Duodenal mucosa (tissue), 2 donors: ENCODE results near the gene ARHGAP45.
"Not testable (repeated sequence)": the region's sequence is repeated elsewhere in the genome, so short reads cannot be mapped to it uniquely, and the experiment has no call there.

ENCODE experiments used
- H3K27ac ChIP-seq: one replicate; pipeline ENCODE4 v1.7.0; 2013; ENCODE audit warnings: low read depth, low read length
- H3K27me3 ChIP-seq, 2 donors: one replicate each; pipeline ENCODE4 v1.7.0; 2013; ENCODE audit warnings: low read length in 2 of 2, control low read depth in 1 of 2; ENCODE audit not compliant: insufficient read depth in 2 of 2, control insufficient read depth in 1 of 2
- H3K36me3 ChIP-seq, 2 donors: one replicate each; pipeline ENCODE4 v1.7.0; 2013; ENCODE audit warnings: low read length in 2 of 2, control low read depth in 1 of 2; ENCODE audit not compliant: insufficient read depth in 2 of 2, control insufficient read depth in 1 of 2
- H3K4me1 ChIP-seq, 2 donors: one replicate each; pipeline ENCODE4 v1.7.0; 2013; ENCODE audit warnings: low read length in 2 of 2, control low read depth in 1 of 2; ENCODE audit not compliant: insufficient read depth in 2 of 2, control insufficient read depth in 1 of 2
- H3K4me3 ChIP-seq, 2 donors: one replicate each; pipeline ENCODE4 v1.7.0; 2013; ENCODE audit warnings: low read length in 2 of 2, low read depth in 1 of 2
- H3K9ac ChIP-seq, 2 donors: one replicate each; pipeline ENCODE4 v1.7.0; 2013; ENCODE audit warnings: low read length in 2 of 2, low read depth in 1 of 2
- H3K9me3 ChIP-seq, 2 donors: one replicate each; pipeline ENCODE4 v1.7.0; 2013; ENCODE audit warnings: low read length in 2 of 2, control low read depth in 1 of 2; ENCODE audit not compliant: control insufficient read depth in 1 of 2

The ARHGAP45 gene

DNA sequence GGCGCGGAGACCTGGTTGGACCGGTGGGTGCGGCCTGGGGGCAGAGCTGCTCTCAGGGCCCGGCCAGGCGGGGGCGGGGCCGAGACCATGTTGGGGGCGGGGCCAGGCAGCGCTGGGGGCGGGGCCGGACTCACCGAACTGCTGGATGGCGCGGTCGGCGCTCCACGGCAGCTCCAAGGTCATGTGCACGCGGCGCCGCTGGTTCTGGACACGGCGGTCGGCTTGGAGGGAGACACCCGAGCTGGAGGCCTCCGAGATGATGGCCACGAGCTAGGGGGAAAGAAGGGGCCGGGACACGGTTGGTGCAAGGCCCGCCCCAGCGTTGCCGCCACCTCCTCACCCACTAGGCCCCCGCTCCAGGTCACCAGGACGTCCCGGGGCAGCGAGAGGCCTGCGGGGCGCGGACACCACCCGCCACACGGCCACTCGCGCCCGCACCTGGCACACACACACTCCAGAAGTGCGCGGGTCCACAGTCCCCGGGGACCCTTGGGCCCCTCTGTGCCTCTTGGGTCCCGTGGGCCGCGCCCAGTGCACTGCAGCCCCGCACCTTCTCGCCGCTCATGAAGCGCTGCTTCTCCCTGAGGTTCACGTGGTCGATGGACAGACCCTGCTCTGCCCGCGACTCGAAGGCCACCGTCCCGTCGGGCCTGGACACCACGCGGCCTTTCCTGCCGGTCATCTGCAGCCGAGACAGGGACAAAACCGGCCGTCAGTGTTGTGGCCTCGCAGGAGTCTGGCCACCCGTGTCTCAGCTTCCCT lies 45.5 kb downstream of the ARHGAP45 start:
- no peaks in the 10 kb centered on the region for H3K9me3 ChIP-seq
- H3K36me3 ChIP-seq: peaks cover 19 to 55% of the 10 kb centered on the region in 2 donors
- peak overlapping the region; percentile 3 for H3K27ac ChIP-seq
- H3K4me1 ChIP-seq: peaks cover 17 to 18% of the 10 kb centered on the region in 2 donors
- H3K4me3 ChIP-seq: no peak overlapping the region
- H3K27me3 ChIP-seq: no peaks in the 10 kb centered on the region
- H3K9ac ChIP-seq: peak overlapping the region in 1 of 2 donors; percentile 12

- Histone ChIP-seq H3K9ac (peak overlapping the region; percentile 12 to 39), H3K36me3 (peaks cover 19 to 61% of the 10 kb centered on the region in 2 donors), H3K9me3 (no peaks in the 10 kb centered on the region), H3K4me1 (peaks cover 17 to 18% of the 10 kb centered on the region in 2 donors), H3K4me3 (peak overlapping the region in 1 of 2 donors; percentile 40), H3K27me3 (no peaks in the 10 kb centered on the region), H3K27ac (peak overlapping the region; percentile 50)
Observed at GRCh38 chr19:1113030-1113985, 46.3 kb downstream of the ARHGAP45 start.

DNA sequence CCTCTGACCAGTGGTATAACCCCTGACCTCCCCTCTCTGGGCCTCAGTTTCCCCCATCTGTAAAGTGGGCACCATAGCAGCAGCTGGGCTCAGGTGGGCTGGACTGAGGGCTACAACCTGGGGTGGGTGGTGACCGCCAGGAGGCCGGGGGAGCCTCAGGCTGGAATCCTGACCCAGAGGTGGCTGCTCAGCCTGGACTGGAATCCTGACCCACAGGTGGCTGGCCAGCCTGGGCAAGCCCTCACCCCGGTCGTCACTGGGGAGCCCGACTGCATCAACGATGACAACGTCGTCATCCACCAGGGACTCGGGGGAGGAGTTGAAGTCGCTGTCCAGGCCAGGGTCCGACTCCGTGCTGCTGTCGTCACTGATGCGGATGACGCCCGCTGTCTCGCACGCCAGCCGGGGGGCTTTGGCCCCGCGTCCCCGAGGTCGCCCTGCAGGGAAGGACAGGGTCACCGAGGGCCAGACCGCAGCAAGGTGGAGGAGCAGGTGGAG lies 47.1 kb downstream of the ARHGAP45 start:
- Histone ChIP-seq H3K36me3 (peaks cover 19 to 62% of the 10 kb centered on the region in 2 donors), H3K4me1 (peaks cover 17 to 18% of the 10 kb centered on the region in 2 donors)

GRCh38 chr19:1114728-1115127 lies 47.8 kb downstream of the ARHGAP45 start:
- not testable (repeated sequence) for H3K9ac ChIP-seq, H3K27ac ChIP-seq, H3K4me3 ChIP-seq, H3K9me3 ChIP-seq, H3K27me3 ChIP-seq
- peaks cover 17 to 18% of the 10 kb centered on the region in 2 donors for H3K4me1 ChIP-seq
- H3K36me3 ChIP-seq: peaks cover 19 to 64% of the 10 kb centered on the region in 2 donors

More for the DNA sequence above, 47.1 kb downstream of the ARHGAP45 start:
- Histone ChIP-seq H3K4me3 (no peak overlapping the region), H3K27ac (no peak overlapping the region), H3K9ac (peak overlapping the region in 1 of 2 donors; percentile 39), H3K27me3 (no peaks in the 10 kb centered on the region), H3K9me3 (no peaks in the 10 kb centered on the region)

GRCh38 chr19:1115646-1116420 lies 48.9 kb downstream of the ARHGAP45 start:
- no peak overlapping the region for H3K27ac ChIP-seq

DNA sequence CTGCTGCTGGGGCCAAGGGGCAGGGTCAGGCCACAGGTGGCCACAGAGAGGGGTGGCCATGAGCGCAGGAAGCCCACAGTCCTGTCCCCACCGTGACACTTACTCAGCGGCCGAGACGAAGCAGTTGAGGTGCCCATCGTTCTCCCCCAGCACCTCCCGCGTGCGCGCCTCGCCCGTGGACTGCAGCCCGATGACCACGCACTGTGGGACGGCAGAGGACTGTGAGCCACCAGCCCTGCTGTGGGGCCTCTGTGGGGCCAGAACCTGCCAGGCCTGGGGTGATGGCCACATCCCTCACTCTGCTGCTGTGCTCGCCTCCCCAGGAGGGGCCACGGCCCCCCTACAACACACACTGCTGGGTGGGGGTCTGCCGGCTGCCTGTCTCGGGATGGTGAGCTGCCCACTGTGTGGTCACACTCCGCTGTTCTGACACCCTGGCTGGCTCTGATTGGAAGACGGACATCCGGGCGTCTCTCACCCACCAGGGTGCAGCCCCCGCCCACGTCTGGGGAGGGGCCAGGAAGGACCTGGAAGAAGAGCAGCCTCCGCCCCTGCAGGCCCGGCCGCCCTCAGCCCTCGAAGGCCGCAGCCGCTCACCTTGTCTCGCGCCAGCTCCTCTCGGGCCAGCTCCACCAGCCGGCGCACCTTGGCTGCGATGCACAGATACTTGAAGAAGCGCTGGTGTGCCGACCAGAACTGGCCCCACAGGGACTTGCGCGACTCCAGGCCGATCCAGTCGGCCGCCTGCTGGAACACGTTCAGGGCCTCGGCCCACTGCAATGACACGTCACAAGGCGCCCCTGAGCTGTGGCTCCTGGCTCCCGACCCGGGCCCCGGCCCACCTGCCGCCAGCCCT lies 50.0 kb downstream of the ARHGAP45 start:
- H3K27me3 ChIP-seq: no peaks in the 10 kb centered on the region
- no peak overlapping the region for H3K27ac ChIP-seq
- peaks cover 17 to 18% of the 10 kb centered on the region in 2 donors for H3K4me1 ChIP-seq
- H3K9ac ChIP-seq: no peak overlapping the region
- peaks cover 32 to 71% of the 10 kb centered on the region in 2 donors for H3K36me3 ChIP-seq
- H3K9me3 ChIP-seq: no peaks in the 10 kb centered on the region
- H3K4me3 ChIP-seq: no peak overlapping the region

More at GRCh38 chr19:1115646-1116420, 48.9 kb downstream of the ARHGAP45 start:
- H3K36me3 ChIP-seq: peaks cover 25 to 64% of the 10 kb centered on the region in 2 donors
- H3K9ac ChIP-seq: no peak overlapping the region
- no peaks in the 10 kb centered on the region for H3K9me3 ChIP-seq
- no peaks in the 10 kb centered on the region for H3K27me3 ChIP-seq
- peaks cover 17 to 18% of the 10 kb centered on the region in 2 donors for H3K4me1 ChIP-seq
- H3K4me3 ChIP-seq: no peak overlapping the region

DNA sequence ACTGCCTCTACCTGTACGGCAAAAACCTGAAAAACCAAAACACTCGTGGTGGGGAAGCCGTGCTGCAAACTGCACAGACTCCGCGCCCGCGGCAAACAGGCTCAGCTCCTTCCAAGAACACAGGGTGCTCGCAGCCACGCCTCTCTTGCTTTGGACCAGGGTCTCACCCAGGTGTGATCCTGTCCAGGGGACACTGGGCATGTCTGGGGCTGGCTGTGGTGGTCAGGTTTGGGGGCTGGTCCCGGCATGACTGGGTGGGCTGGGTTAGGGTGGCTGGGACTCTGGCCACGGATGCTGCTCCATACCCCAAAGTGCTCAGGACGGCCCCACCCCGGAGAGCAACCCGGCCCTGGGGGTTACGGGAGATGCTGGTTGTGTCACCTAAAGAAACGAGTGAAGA lies 50.7 kb downstream of the ARHGAP45 start:
- Histone ChIP-seq H3K9ac (no peak overlapping the region), H3K4me3 (no peak overlapping the region), H3K27ac (no peak overlapping the region), H3K27me3 (no peaks in the 10 kb centered on the region), H3K9me3 (no peaks in the 10 kb centered on the region), H3K4me1 (peaks cover 15% of the 10 kb centered on the region in 2 donors), H3K36me3 (peaks cover 34 to 74% of the 10 kb centered on the region in 2 donors)

DNA sequence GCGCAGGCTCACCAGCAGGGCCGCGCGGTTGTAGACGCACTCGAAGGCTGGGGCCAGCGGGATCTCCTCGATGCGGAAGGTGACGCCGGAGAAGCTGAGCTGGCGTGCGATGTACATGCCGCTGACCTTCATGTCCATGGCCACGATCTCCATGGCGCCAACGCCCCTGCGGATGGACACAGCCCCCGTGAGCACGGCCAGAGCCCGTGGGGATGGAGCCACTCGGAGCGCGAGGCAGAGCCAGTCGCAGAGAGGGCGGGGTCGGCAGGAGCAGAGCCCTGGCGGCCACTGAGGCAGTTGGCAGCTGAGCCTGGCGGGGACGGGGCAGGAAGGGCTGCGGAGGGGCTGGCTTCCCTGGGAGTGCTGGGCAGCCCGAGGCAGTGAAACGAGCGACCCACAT lies 52.0 kb downstream of the ARHGAP45 start:
- Histone ChIP-seq H3K4me3 (no peak overlapping the region), H3K27ac (no peak overlapping the region), H3K27me3 (no peaks in the 10 kb centered on the region), H3K36me3 (peaks cover 35 to 83% of the 10 kb centered on the region in 2 donors), H3K9ac (no peak overlapping the region), H3K9me3 (no peaks in the 10 kb centered on the region), H3K4me1 (peaks cover 1 to 3% of the 10 kb centered on the region in 2 donors)
